WTC11 (cell line): Measurements from ENCODE around the gene RANBP3L. TPM values are rescaled to one million over a fixed set of nuclear protein-coding genes. Genes with fewer than 3 reads are reported as not detected.

Experiments
- ATAC-seq: fragments of 200-7000 bp; cut with Tn5 transposase; 2 replicates; pipeline ENCODE4 v1.10.0; 2021; ENCODE audit warnings: mild to moderate bottlenecking, moderate library complexity
- CTCF ChIA-PET: fragments of 300-600 bp; sonication (Branson Sonifier 250); formaldehyde crosslinking; loops from one replicate; lab custom pipeline; 2021; ENCODE audit warnings: antibody characterized with exemption; lab: Charles Lee
- POLR2A ChIA-PET: fragments of 350-600 bp; sonication (Branson Sonifier 250); formaldehyde crosslinking; loops from one replicate; lab custom pipeline; 2021; ENCODE audit warnings: antibody characterized with exemption; lab: Charles Lee
- DNase-seq: peaks from one replicate; pipeline ENCODE4 v3.0.0; 2021; ENCODE audit warnings: low spot score
- H3K27ac Mint-ChIP-seq: 2 replicates; pipeline ENCODE4 v1.8.0; 2021; ENCODE audit warnings: mixed read lengths
- H3K27me3 Mint-ChIP-seq: 2 replicates; pipeline ENCODE4 v1.8.0; 2021; ENCODE audit warnings: low read depth, mild to moderate bottlenecking, moderate library complexity, mixed read lengths
- H3K36me3 Mint-ChIP-seq: 2 replicates; pipeline ENCODE4 v1.8.0; 2021; ENCODE audit warnings: mixed read lengths
- H3K4me1 Mint-ChIP-seq: 2 replicates; pipeline ENCODE4 v1.8.0; 2022; ENCODE audit warnings: mixed read lengths
- H3K4me3 Mint-ChIP-seq: 2 replicates; pipeline ENCODE4 v1.8.0; 2021; ENCODE audit warnings: mild to moderate bottlenecking, moderate library complexity, mixed read lengths
- H3K9me3 Mint-ChIP-seq: 2 replicates; pipeline ENCODE4 v1.8.0; 2021; ENCODE audit warnings: mixed read lengths
- AFF4 ChIP-seq: sonication (generic); formaldehyde crosslinking; IDR thresholded peaks from 2 replicates; pipeline ENCODE4 v1.8.1; 2023; ENCODE audit warnings: mild to moderate bottlenecking, missing genetic modification reagents, borderline replicate concordance
- CBFB ChIP-seq: sonication (generic); formaldehyde crosslinking; IDR thresholded peaks from 2 replicates; pipeline ENCODE4 v1.8.1; 2022; ENCODE audit warnings: mild to moderate bottlenecking, low read depth, missing genetic modification reagents
- E2F4 ChIP-seq: sonication (generic); formaldehyde crosslinking; IDR thresholded peaks from 2 replicates; pipeline ENCODE4 v1.8.1; 2022; ENCODE audit warnings: low read depth, mild to moderate bottlenecking, moderate library complexity, missing genetic modification reagents, borderline replicate concordance
- ELF4 ChIP-seq: sonication (generic); formaldehyde crosslinking; IDR thresholded peaks from 2 replicates; pipeline ENCODE4 v1.8.1; 2022; ENCODE audit warnings: low read depth, mild to moderate bottlenecking, moderate library complexity, missing genetic modification reagents
- EMX1 ChIP-seq: fragments of 250-450 bp; sonication (Bioruptor Pico); IDR thresholded peaks from 2 replicates; pipeline ENCODE4 v1.8.0; 2021; ENCODE audit warnings: mild to moderate bottlenecking
- FOXP1 ChIP-seq: sonication (generic); formaldehyde crosslinking; IDR thresholded peaks from 2 replicates; pipeline ENCODE4 v1.8.0; 2022; ENCODE audit warnings: missing genetic modification reagents, mild to moderate bottlenecking, moderate library complexity, borderline replicate concordance
- FOXP4 ChIP-seq: sonication (generic); formaldehyde crosslinking; IDR thresholded peaks from 2 replicates; pipeline ENCODE4 v1.8.0; 2022; ENCODE audit warnings: mild to moderate bottlenecking, missing genetic modification reagents
- GRHL2 ChIP-seq: fragments of 250-450 bp; sonication (Bioruptor Pico); IDR thresholded peaks from 2 replicates; pipeline ENCODE4 v1.8.0; 2022; ENCODE audit warnings: mild to moderate bottlenecking, moderate library complexity; ENCODE audit not compliant: insufficient replicate concordance, severe bottlenecking
- IRF1 ChIP-seq: sonication (generic); formaldehyde crosslinking; IDR thresholded peaks from 2 replicates; pipeline ENCODE4 v1.8.0; 2023; ENCODE audit warnings: missing genetic modification reagents
- IRF2 ChIP-seq: sonication (generic); formaldehyde crosslinking; IDR thresholded peaks from 2 replicates; pipeline ENCODE4 v1.8.0; 2022; ENCODE audit warnings: low read depth, missing genetic modification reagents, borderline replicate concordance
- JUN ChIP-seq: sonication (generic); formaldehyde crosslinking; IDR thresholded peaks from 2 replicates; pipeline ENCODE4 v1.8.0; 2023; ENCODE audit warnings: mild to moderate bottlenecking, missing genetic modification reagents
- PRDM15 ChIP-seq: sonication (generic); formaldehyde crosslinking; IDR thresholded peaks from 2 replicates; pipeline ENCODE4 v1.8.0; 2022; ENCODE audit warnings: missing genetic modification reagents
- SMAD3 ChIP-seq: sonication (generic); formaldehyde crosslinking; IDR thresholded peaks from 2 replicates; pipeline ENCODE4 v1.8.0; 2022; ENCODE audit warnings: missing genetic modification reagents, mild to moderate bottlenecking, borderline replicate concordance
- SOX15 ChIP-seq: fragments of 250-450 bp; sonication (Bioruptor Pico); IDR thresholded peaks from 2 replicates; pipeline ENCODE4 v1.9.0; 2021; ENCODE audit warnings: mild to moderate bottlenecking
- TEAD1 ChIP-seq: sonication (generic); formaldehyde crosslinking; IDR thresholded peaks from 2 replicates; pipeline ENCODE4 v1.8.0; 2022; ENCODE audit warnings: mild to moderate bottlenecking, missing genetic modification reagents
- USF1 ChIP-seq: sonication (generic); formaldehyde crosslinking; IDR thresholded peaks from 2 replicates; pipeline ENCODE4 v1.8.0; 2022; ENCODE audit warnings: mild to moderate bottlenecking, missing genetic modification reagents
- ZNF219 ChIP-seq: sonication (generic); formaldehyde crosslinking; IDR thresholded peaks from 2 replicates; pipeline ENCODE4 v1.8.0; 2023; ENCODE audit warnings: missing genetic modification reagents, mild to moderate bottlenecking, borderline replicate concordance
- ZNF232 ChIP-seq: sonication (generic); formaldehyde crosslinking; IDR thresholded peaks from 2 replicates; pipeline ENCODE4 v1.8.0; 2022; ENCODE audit warnings: mild to moderate bottlenecking, missing genetic modification reagents
- ZNF263 ChIP-seq: sonication (generic); formaldehyde crosslinking; IDR thresholded peaks from 2 replicates; pipeline ENCODE4 v1.8.1; 2022; ENCODE audit warnings: low read depth, mild to moderate bottlenecking, moderate library complexity, missing genetic modification reagents
- ZNF671 ChIP-seq: fragments of 250-450 bp; sonication (Bioruptor Pico); IDR thresholded peaks from 2 replicates; pipeline ENCODE4 v1.8.0; 2021; ENCODE audit warnings: mild to moderate bottlenecking
- ZSCAN18 ChIP-seq: fragments of 250-450 bp; sonication (Bioruptor Pico); IDR thresholded peaks from 2 replicates; pipeline ENCODE4 v2.1.2; 2022; ENCODE audit warnings: mild to moderate bottlenecking, moderate library complexity
- total RNA-seq: library from RNA; stranded (reverse); gene quantifications from 3 replicates; pipeline ENCODE4 v1.2.3, GENCODE V29; 2021

RANBP3L gene
- total RNA-seq, 1 experiment from 2014 or later = not detected

GRCh38 chr5:36281626-36282025 lies 20.1 kb downstream of the RANBP3L start:
- CTCF ChIA-PET = interaction anchor here (1.6 kb wide), 1 partner anchor 24 kb away, joined by 3 read pairs; no protein-coding TSS in a partner anchor
- TF ChIP-seq ZNF232 (CRISPR knock-in tag) = no peak
- no peak for TF ChIP-seq FOXP4 (CRISPR knock-in tag)
- TF ChIP-seq SMAD3 = no peak
- TF ChIP-seq E2F4 (CRISPR knock-in tag) = no peak
- no peak for TF ChIP-seq ZNF671 (CRISPR knock-in tag)
- no peak for TF ChIP-seq ZNF263 (CRISPR knock-in tag)
- no peak for TF ChIP-seq IRF2 (CRISPR knock-in tag)
- TF ChIP-seq PRDM15 (CRISPR knock-in tag) = no peak
- TF ChIP-seq FOXP1 (CRISPR knock-in tag) = no peak
- no peak for TF ChIP-seq EMX1
- no peak for TF ChIP-seq JUN
- TF ChIP-seq CBFB (CRISPR knock-in tag) = no peak
- no peak for TF ChIP-seq ZSCAN18 (CRISPR knock-in tag)
- TF ChIP-seq, all 79 proteins: peak for 0
- ATAC-seq (no peak), DNase-seq (no peak)
- Mint-ChIP-seq H3K4me1 (peaks cover 4% of the 10 kb centered on the region; the same call in 1 of the 2 replicates), H3K36me3 (no peaks in the 10 kb centered on the region), H3K27ac (no peak overlapping the region), H3K4me3 (no peak overlapping the region), H3K27me3 (peaks cover 3% of the 10 kb centered on the region), H3K9me3 (no peaks in the 10 kb centered on the region)
- POLR2A ChIA-PET = no interaction called here

- ATAC-seq (no peak), DNase-seq (no peak)
- Mint-ChIP-seq H3K27me3 (peaks cover 2% of the 10 kb centered on the region), H3K4me1 (peaks cover 12% of the 10 kb centered on the region), H3K27ac (no peak overlapping the region), H3K9me3 (no peaks in the 10 kb centered on the region), H3K4me3 (no peak overlapping the region), H3K36me3 (no peaks in the 10 kb centered on the region)
- CTCF ChIA-PET = no interaction called here
- POLR2A ChIA-PET = no interaction called here
- TF ChIP-seq TEAD1 (CRISPR knock-in tag) (no peak), AFF4 (CRISPR knock-in tag) (no peak), IRF1 (CRISPR knock-in tag) (no peak), JUN (no peak), ZNF219 (no peak), ELF4 (no peak), GRHL2 (CRISPR knock-in tag) (no peak), ZNF263 (CRISPR knock-in tag) (no peak), SOX15 (CRISPR knock-in tag) (no peak), USF1 (CRISPR knock-in tag) (no peak)
Measured at GRCh38 chr5:36279054-36279698, 22.5 kb downstream of the RANBP3L start.
